Measurements from ENCODE around the gene EIF1B.

EIF1B gene

DNA sequence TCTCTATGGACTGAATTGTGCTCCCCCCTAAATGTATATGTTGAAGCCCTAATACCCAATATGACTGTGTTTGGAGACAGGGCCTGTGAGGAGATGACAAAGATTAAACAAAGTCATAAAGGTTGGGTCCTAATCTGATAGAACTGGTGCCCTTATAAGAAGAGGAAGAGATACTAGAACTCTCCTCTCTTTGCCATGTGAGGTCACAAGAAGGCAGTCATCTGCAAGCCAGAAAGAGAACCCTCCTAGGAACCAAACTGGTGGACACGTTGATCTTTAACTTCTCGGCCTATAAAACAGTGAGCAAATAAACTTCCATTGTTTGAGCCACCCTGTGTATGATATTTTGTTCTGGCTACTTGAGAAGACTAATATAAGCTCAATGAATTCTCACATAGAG lies 45.9 kb downstream of the EIF1B start:
- no peak for DNase-seq

DNA sequence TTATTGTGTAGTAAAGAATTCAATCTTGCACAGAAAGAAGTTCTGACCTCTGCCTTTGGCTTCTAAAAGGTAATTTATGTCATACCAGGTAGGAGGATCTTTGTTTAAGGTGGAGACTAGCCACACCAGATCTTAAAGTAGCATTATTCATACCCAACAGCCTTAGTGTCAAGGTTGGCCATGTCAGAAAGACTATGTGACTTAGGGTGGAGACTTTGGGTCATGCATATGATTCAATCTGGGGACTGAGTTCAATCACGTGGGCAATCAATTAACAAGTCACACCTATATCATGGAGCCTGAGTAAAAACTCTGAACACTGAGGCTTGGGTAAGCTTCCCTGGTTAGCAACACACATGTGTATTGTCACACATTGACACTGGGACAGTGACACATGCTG lies 48.9 kb downstream of the EIF1B start:
- DNase-seq: no peak

Measured in T1000 (cell line).